ENCODE data around the gene VSTM5.

Gene VSTM5

GRCh38 chr11:93842034-93842433 is 8.4 kb downstream of the VSTM5 start:
- TF ChIP-seq CTCF (IDR thresholded peaks at IDR 0.05; ENCODE audit: low read depth, low read length), result no peak
- DNase-seq (ENCODE audit: extremely low read depth, low read depth), result no peak

- no peak for DNase-seq (ENCODE audit: extremely low read depth, low read depth)
- TF ChIP-seq CTCF (IDR thresholded peaks at IDR 0.05; ENCODE audit: low read depth, low read length), result no peak
Measured at GRCh38 chr11:93841446-93841845, 9.0 kb downstream of the VSTM5 start.

- no peak for DNase-seq (ENCODE audit: extremely low read depth, low read depth)
- no peak for TF ChIP-seq CTCF (IDR thresholded peaks at IDR 0.05; ENCODE audit: low read depth, low read length)
Measured at GRCh38 chr11:93840981-93841380, 9.4 kb downstream of the VSTM5 start.

- no peak for TF ChIP-seq CTCF (IDR thresholded peaks at IDR 0.05; ENCODE audit: low read depth, low read length)
- no peak for DNase-seq (ENCODE audit: extremely low read depth, low read depth)
Measured at GRCh38 chr11:93840180-93840579, 10.2 kb downstream of the VSTM5 start.

GRCh38 chr11:93838967-93839366 is 11.5 kb downstream of the VSTM5 start:
- no peak for DNase-seq (ENCODE audit: extremely low read depth, low read depth)
- no peak for TF ChIP-seq CTCF (IDR thresholded peaks at IDR 0.05; ENCODE audit: low read depth, low read length)

GRCh38 chr11:93832780-93833179 is 17.6 kb downstream of the VSTM5 start:
- DNase-seq (ENCODE audit: extremely low read depth, low read depth), result no peak
- no peak for TF ChIP-seq CTCF (IDR thresholded peaks at IDR 0.05; ENCODE audit: low read depth, low read length)

GRCh38 chr11:93831343-93832127 is 18.9 kb downstream of the VSTM5 start:
- no peak for TF ChIP-seq CTCF (IDR thresholded peaks at IDR 0.05; ENCODE audit: low read depth, low read length)
- no peak for DNase-seq (ENCODE audit: extremely low read depth, low read depth)
